ENCODE results near the gene AFG3L2.

DNA sequence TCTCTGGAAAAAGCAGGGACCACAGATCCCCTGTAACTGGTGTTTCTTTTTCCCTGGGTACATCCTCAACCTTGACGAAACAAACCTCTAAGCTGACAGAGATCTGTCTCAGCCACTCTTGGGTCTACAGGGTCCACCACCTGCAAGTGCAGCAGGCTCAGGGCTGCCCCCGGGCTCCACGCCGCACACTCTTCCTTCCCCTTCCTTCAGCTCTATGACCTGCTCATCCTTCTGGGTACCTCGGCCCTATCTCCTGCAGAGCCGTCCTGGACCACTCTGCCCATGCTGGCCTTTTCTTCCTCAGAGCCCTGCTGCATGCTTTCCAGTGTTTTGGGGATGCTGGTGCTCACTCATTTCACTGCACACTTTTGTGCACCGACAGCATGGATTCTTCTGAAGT lies 41.5 kb downstream of the AFG3L2 start:
- TF ChIP-seq, protein P1, sequence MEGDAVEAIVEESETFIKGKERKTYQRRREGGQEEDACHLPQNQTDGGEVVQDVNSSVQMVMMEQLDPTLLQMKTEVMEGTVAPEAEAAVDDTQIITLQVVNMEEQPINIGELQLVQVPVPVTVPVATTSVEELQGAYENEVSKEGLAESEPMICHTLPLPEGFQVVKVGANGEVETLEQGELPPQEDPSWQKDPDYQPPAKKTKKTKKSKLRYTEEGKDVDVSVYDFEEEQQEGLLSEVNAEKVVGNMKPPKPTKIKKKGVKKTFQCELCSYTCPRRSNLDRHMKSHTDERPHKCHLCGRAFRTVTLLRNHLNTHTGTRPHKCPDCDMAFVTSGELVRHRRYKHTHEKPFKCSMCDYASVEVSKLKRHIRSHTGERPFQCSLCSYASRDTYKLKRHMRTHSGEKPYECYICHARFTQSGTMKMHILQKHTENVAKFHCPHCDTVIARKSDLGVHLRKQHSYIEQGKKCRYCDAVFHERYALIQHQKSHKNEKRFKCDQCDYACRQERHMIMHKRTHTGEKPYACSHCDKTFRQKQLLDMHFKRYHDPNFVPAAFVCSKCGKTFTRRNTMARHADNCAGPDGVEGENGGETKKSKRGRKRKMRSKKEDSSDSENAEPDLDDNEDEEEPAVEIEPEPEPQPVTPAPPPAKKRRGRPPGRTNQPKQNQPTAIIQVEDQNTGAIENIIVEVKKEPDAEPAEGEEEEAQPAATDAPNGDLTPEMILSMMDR (IDR thresholded peaks at IDR 0.05), result no peak
- TF ChIP-seq POLR2A (IDR thresholded peaks at IDR 0.05), result no peak
